Measurements from ENCODE around the gene SERINC2. TPM values are rescaled to one million over a fixed set of nuclear protein-coding genes. Genes with fewer than 3 reads are reported as not detected.

Gene SERINC2
- total RNA-seq, 1 donor from 2014 or later: not detected

- no peak overlapping the region for H3K27ac Mint-ChIP-seq
- H3K27me3 Mint-ChIP-seq (ENCODE audit: insufficient read depth): peaks cover 44% of the 10 kb centered on the region
- no peaks in the 10 kb centered on the region for H3K9me3 Mint-ChIP-seq
- intact Hi-C loops (cut with micrococcal nuclease): no loop called here
- peaks cover 5% of the 10 kb centered on the region for H3K4me1 Mint-ChIP-seq (ENCODE audit: low read depth)
- no peak for DNase-seq (ENCODE audit: low spot score)
- no peak overlapping the region for H3K4me3 Mint-ChIP-seq
- no peaks in the 10 kb centered on the region for H3K36me3 Mint-ChIP-seq (ENCODE audit: low read depth)
Measured at GRCh38 chr1:31409946-31410858, 2.8 kb upstream of the SERINC2 start.

GRCh38 chr1:31410871-31411270 is 2.1 kb upstream of the SERINC2 start:
- intact Hi-C loops (cut with micrococcal nuclease): no loop called here

DNA sequence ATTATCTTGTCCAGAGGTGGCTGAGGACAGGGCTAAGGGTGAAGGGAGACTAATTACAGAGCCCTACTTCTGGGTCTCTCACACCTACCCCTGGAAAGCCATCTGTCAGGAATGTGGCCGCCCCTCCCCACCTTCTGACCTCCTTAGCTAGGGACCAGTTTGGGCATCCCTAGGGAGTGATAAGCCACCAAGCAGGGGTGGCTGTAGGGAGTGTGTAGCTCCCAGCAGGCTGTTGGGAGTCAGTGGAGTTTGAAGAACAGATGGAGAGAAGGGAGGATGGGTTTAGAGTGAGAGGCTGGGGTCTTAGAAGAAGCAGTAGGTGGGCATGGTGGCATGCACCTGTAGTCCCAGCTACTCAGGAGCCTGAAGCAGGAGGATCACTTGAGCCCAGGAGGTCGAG is 808 bp upstream of the SERINC2 start:
- Mint-ChIP-seq H3K27ac (no peak overlapping the region), H3K27me3 (ENCODE audit: insufficient read depth) (peaks cover 57% of the 10 kb centered on the region), H3K4me3 (peak overlapping the region; percentile 68), H3K9me3 (no peaks in the 10 kb centered on the region), H3K36me3 (ENCODE audit: low read depth) (no peaks in the 10 kb centered on the region), H3K4me1 (ENCODE audit: low read depth) (peaks cover 5% of the 10 kb centered on the region)
- no peak for DNase-seq (ENCODE audit: low spot score)
- intact Hi-C loops (cut with micrococcal nuclease): no loop called here

More at GRCh38 chr1:31410871-31411270, 2.1 kb upstream of the SERINC2 start:
- no peak overlapping the region for H3K27ac Mint-ChIP-seq
- peaks cover 5% of the 10 kb centered on the region for H3K4me1 Mint-ChIP-seq (ENCODE audit: low read depth)
- H3K36me3 Mint-ChIP-seq (ENCODE audit: low read depth): no peaks in the 10 kb centered on the region
- H3K9me3 Mint-ChIP-seq: no peaks in the 10 kb centered on the region
- peaks cover 51% of the 10 kb centered on the region for H3K27me3 Mint-ChIP-seq (ENCODE audit: insufficient read depth)
- DNase-seq (ENCODE audit: low spot score): no peak
- no peak overlapping the region for H3K4me3 Mint-ChIP-seq

DNA sequence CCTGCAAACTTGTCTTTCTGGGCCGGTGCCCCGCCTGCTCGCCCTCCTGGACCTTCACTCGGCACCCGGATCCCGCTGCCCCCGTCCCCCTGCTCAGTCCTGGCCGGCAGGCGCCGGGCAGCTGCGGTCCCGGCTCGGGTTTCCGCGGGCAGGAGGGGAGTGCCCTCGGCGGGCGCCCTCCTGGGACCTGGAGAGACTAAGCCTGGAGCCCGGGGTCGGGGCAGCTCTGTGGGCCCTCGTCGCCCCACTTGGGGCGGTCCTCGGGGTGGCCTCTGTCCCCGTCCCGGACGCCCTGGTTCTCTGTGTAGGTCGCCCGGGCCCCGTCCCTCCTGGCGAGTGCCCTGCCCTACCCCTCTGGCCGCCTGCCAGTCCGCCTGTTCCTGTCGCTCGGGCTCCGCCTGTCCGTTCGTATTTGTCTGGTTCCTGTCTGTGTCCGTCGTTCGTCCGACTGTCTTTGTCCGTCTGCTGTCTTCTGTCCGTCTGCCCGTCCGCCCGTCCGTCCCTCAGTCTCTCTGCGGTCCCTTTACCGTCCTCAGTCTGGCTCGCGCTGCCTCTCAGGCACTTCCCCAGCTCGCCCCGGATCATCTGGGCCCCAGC is 490 bp downstream of the SERINC2 start:
- DNase-seq (ENCODE audit: low spot score): no peak
- H3K27ac Mint-ChIP-seq: no peak overlapping the region
- intact Hi-C loops (cut with micrococcal nuclease): no loop called here
- H3K4me3 Mint-ChIP-seq: peak overlapping the region; percentile 88
- H3K9me3 Mint-ChIP-seq: no peaks in the 10 kb centered on the region
- peaks cover 5% of the 10 kb centered on the region for H3K4me1 Mint-ChIP-seq (ENCODE audit: low read depth)
- H3K27me3 Mint-ChIP-seq (ENCODE audit: insufficient read depth): peaks cover 59% of the 10 kb centered on the region
- H3K36me3 Mint-ChIP-seq (ENCODE audit: low read depth): no peaks in the 10 kb centered on the region

GRCh38 chr1:31414980-31415370 is 2.0 kb downstream of the SERINC2 start:
- peaks cover 57% of the 10 kb centered on the region for H3K27me3 Mint-ChIP-seq (ENCODE audit: insufficient read depth)
- H3K36me3 Mint-ChIP-seq (ENCODE audit: low read depth): no peaks in the 10 kb centered on the region
- H3K4me1 Mint-ChIP-seq (ENCODE audit: low read depth): peaks cover 5% of the 10 kb centered on the region
- intact Hi-C loops (cut with micrococcal nuclease): no loop called here
- no peak overlapping the region for H3K27ac Mint-ChIP-seq
- H3K4me3 Mint-ChIP-seq: no peak overlapping the region
- no peaks in the 10 kb centered on the region for H3K9me3 Mint-ChIP-seq
- no peak for DNase-seq (ENCODE audit: low spot score)

DNA sequence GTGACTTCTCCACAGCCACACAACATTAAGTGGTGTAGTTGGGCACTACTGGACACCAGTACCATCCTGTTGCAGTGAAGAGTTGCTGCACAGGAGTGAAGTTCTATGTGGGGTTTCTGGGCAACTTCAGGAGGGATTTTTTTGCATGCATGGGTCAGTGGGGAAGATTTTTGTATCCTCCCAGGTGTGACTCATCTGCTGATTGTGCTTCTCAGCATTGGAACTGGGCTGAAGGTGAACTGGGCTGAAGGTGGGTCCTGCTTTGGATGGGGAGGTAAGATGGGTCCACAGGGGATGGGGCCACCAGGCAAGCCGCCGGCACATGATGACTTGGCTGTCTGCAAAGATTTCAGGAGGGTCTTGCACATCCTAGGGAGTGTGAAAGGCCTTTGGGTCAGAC is 2.6 kb downstream of the SERINC2 start:
- intact Hi-C loops (cut with micrococcal nuclease): no loop called here
- Mint-ChIP-seq H3K27ac (no peak overlapping the region), H3K4me1 (ENCODE audit: low read depth) (peaks cover 5% of the 10 kb centered on the region), H3K4me3 (no peak overlapping the region), H3K36me3 (ENCODE audit: low read depth) (no peaks in the 10 kb centered on the region), H3K9me3 (no peaks in the 10 kb centered on the region), H3K27me3 (ENCODE audit: insufficient read depth) (peaks cover 54% of the 10 kb centered on the region)
- DNase-seq (ENCODE audit: low spot score): no peak

GRCh38 chr1:31416101-31416736 is 3.2 kb downstream of the SERINC2 start:
- intact Hi-C loops (cut with micrococcal nuclease): no loop called here
- Mint-ChIP-seq H3K27me3 (ENCODE audit: insufficient read depth) (peaks cover 49% of the 10 kb centered on the region), H3K36me3 (ENCODE audit: low read depth) (no peaks in the 10 kb centered on the region), H3K4me1 (ENCODE audit: low read depth) (peaks cover 5% of the 10 kb centered on the region), H3K4me3 (no peak overlapping the region), H3K9me3 (no peaks in the 10 kb centered on the region), H3K27ac (no peak overlapping the region)
- DNase-seq (ENCODE audit: low spot score): no peak

GRCh38 chr1:31417148-31417547 is 4.1 kb downstream of the SERINC2 start:
- Mint-ChIP-seq H3K9me3 (no peaks in the 10 kb centered on the region), H3K27me3 (ENCODE audit: insufficient read depth) (peaks cover 39% of the 10 kb centered on the region), H3K4me3 (no peak overlapping the region), H3K4me1 (ENCODE audit: low read depth) (peaks cover 5% of the 10 kb centered on the region), H3K36me3 (ENCODE audit: low read depth) (no peaks in the 10 kb centered on the region), H3K27ac (no peak overlapping the region)
- intact Hi-C loops (cut with micrococcal nuclease): no loop called here
- no peak for DNase-seq (ENCODE audit: low spot score)

- peaks cover 9% of the 10 kb centered on the region for H3K4me1 Mint-ChIP-seq (ENCODE audit: low read depth)
- peaks cover 43% of the 10 kb centered on the region for H3K27me3 Mint-ChIP-seq (ENCODE audit: insufficient read depth)
- intact Hi-C loops (cut with micrococcal nuclease): no loop called here
- no peak overlapping the region for H3K27ac Mint-ChIP-seq
- no peaks in the 10 kb centered on the region for H3K9me3 Mint-ChIP-seq
- DNase-seq (ENCODE audit: low spot score): no peak
- H3K36me3 Mint-ChIP-seq (ENCODE audit: low read depth): no peaks in the 10 kb centered on the region
- no peak overlapping the region for H3K4me3 Mint-ChIP-seq
Measured at GRCh38 chr1:31418626-31419323, 5.8 kb downstream of the SERINC2 start.

GRCh38 chr1:31420716-31421115 is 7.7 kb downstream of the SERINC2 start:
- Mint-ChIP-seq H3K27ac (no peak overlapping the region), H3K4me3 (no peak overlapping the region), H3K9me3 (no peaks in the 10 kb centered on the region), H3K27me3 (ENCODE audit: insufficient read depth) (peaks cover 31% of the 10 kb centered on the region), H3K4me1 (ENCODE audit: low read depth) (peaks cover 7% of the 10 kb centered on the region), H3K36me3 (ENCODE audit: low read depth) (no peaks in the 10 kb centered on the region)
- intact Hi-C loops (cut with micrococcal nuclease): no loop called here
- DNase-seq (ENCODE audit: low spot score): no peak

DNA sequence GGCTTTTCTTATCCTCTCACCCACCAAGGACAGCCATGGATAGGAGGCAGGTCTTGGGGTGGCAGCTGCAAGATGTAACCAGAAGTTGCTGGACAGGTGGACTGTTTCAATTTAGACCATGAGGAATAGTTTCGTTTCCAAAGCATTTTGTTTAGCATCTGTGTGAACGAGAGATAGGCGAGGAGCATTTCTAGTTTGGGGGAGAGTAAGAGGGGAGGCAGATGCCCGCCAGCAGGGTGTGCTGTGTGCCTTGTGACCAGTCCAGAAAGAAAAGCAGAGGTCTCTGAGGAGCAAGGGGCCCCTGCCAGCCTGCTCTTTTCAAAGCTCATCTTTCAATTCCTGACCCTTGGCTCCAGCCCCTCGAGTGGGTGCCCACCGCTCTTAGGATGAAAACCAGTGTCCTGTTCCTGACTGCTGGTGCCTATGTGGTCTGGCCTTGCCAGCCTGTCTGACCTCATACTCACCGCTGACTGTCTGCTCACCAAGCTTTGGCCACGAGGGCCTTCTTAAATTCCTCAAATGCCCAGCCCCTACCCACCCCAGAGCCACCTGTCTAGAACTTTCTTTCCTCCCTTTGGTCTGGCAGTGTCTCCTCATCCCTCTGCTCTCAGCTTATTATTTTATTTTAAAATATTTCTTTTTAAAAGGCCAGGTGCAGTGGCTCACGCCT is 8.5 kb downstream of the SERINC2 start:
- Mint-ChIP-seq H3K4me1 (ENCODE audit: low read depth) (peaks cover 7% of the 10 kb centered on the region), H3K27ac (no peak overlapping the region), H3K27me3 (ENCODE audit: insufficient read depth) (peaks cover 27% of the 10 kb centered on the region), H3K9me3 (no peaks in the 10 kb centered on the region), H3K36me3 (ENCODE audit: low read depth) (no peaks in the 10 kb centered on the region), H3K4me3 (no peak overlapping the region)
- no peak for DNase-seq (ENCODE audit: low spot score)
- intact Hi-C loops (cut with micrococcal nuclease): loop anchor here (1.0 to 2.0 kb wide), 5 partner anchors 27 to 259 kb away; partner anchors contain the start of genes SNRNP40 and ZCCHC17

Measured in activated T-helper 1 cell treated with anti-CD3 and anti-CD28 coated beads, Interleukin-12 subunit alpha, Interleukin-12 subunit beta, Interleukin-2, Interleukin-4 antibody, amounts not matched to agents 30 ng/mL and 10 ng/mL and 1 ng/mL, durations not matched to agents 14 hours and 24 hours and 36 hours (primary cell).